Hematopoietic multipotent progenitor cell (in vitro differentiated cells): ENCODE data around the gene TSGA10IP. TPM values are rescaled to one million over a fixed set of nuclear protein-coding genes. Genes with fewer than 3 reads are reported as not detected.

Source experiments
- DNase-seq, 3 donors: peaks; one replicate each; pipeline ENCODE4 v3.0.0-alpha.2; 2011 to 2015; ENCODE audit warnings: low read depth in 2 of 3, low spot score in 2 of 3
- total RNA-seq: library from RNA; depleted of rRNA; stranded (reverse); fragments of >200 nt; gene quantifications from one replicate; pipeline ENCODE4 v1.2.3, GENCODE V29; 2012

TSGA10IP gene
- not detected for total RNA-seq

DNA sequence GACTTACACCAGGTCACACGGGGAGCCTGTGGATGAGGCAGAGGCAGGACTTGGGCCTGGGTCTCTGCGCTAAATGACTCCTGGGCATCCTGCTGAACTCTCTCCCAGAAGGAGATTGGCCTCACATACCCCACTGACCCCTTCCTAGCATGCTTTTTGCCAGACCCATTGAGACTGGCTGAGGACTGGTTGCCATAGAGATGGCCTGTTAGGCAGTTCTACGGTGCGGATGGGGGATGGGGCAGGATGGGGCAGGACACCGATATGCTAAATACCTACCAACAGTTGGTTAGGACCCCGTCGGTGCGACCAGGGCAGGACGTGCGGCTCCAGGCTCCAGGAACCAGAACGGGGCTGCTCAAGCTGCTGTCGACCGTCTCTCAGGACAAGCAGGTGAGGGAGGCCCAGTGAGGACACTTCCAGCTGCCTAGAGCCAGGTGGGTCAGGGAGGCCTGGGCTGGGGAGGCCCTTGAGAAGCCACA lies at the start of gene TSGA10IP:
Gene TSGA10IP (plus strand): TSS at position 51 of the 482 bp plus-strand sequence. CDS start 196 bp downstream, at position 247.
- no peak for DNase-seq

DNA sequence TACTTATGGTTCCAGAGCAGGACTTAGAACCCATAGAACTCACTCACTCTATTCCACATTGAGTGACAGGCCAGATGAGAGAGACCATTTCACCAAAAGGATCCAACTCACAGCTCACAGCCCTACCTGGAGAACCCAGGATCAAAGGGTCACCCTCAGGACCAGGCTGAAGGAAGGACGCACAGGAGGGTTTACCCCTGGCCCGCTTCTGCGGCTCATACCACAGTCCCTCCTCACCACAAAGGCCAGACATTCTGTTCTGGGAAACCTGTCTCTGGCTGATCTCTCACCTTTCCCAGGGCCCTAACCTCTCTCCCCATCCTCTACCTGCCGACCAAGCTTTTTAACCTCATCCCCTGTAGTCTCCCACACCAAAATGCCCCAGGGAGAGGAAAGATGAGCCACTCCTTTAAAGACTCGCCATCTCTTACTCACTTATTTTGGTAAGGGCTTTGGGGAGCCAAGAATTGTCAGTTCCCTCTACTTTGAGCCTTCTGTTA lies 49.7 kb upstream of the TSGA10IP start:
- no peak for DNase-seq

- no peak for DNase-seq
These were observed 49.0 kb upstream of the TSGA10IP start for GRCh38 chr11:65896034-65896999.

- DNase-seq = no peak
These were observed 48.2 kb upstream of the TSGA10IP start for GRCh38 chr11:65897020-65897471.

DNA sequence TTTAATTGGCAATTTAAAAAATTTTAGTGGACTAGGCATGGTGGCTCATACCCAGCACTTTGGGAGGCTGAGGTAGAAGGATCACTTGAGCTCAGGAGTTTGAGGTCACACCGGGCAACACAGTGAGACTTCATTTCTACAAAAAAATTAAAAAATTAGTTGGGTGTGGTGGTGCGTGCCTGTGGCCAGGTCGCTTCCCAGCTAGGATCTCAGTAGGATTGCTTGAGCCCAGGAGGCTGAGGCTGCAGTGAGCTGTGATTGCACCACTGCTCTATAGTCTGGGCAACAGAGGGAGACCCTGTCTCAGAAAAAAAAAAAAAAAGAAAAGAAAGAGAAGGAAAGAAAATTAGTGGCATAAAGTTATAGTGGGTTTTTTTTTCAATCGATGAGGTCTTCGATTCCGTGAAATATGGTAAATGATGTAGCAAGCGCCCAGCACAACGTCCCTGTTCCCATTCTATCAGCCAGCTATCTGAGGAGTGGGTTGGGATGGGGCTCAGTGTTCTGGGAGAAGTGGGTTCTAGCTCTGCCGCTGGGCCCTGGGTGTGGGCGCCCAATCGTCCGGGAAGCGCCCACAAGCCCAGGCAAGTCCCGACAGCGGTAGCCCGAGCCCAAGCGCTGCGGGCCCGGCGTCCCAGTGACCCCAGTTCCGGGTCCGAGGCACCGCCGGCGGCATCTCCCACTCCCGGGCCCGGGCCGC lies 46.5 kb upstream of the TSGA10IP start:
- DNase-seq = no peak

GRCh38 chr11:65899356-65900124 lies 45.7 kb upstream of the TSGA10IP start:
- DNase-seq = peak in 2 of 3 donors; percentile 82 to 84

DNA sequence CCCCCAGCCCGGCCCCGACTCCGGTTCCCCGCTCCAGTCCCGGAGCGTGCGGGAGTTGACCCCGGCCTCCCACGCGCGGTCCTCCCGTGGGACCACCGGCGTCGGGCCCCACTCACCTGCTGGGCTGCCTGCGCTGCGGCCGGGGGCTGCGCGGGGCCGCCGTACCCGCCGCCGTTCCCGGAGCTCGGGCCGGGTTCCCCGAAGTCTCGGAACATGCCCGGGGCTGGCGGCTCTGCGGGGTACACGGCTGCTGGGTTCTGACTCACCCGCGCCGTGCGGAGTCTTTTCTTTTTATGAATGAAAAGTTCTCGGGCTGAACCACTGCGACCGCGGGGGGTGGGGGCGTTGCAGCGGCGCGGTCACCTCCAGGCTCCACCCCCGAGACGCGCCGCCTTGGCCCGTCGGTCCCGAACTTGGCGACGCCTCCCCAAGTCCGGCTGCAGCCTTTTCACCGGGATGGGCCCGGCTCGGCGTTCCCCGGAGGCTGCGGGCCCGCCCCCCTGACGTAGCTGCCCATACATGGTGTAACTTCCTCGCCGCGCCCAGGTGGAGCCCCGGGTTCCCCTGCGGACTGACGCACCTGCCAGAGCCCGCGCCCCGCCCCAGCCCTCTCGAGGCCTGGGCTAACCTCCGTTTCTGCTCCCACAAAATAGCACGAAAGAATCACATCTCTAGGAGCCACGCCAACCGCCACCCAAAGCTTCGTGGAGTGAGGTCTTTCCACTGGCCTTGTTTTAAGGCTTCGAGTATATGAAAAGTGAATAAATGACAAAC lies 45.0 kb upstream of the TSGA10IP start, which contains the start of gene FOSL1:
Gene FOSL1 (minus strand): TSS at position 264 of the 774 bp plus-strand sequence. CDS start 49 bp downstream, at position 215.
- peak; percentile 85 to 97 (median 94) for DNase-seq

DNA sequence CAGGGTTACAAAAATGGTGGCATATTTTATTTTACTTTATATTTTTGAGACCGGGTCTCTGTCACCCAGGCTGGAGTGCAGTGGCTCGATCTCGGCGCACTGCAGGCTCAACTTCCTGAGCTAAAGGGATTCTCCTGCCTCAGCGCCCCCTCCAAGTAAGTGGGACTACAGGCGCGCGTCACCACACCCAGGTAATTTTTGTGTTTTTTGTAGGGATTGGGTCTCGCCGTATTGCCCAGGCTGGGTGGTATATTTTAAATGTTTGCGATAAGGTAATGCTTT lies 44.4 kb upstream of the TSGA10IP start:
- no peak for DNase-seq

GRCh38 chr11:65903068-65903481 lies 42.2 kb upstream of the TSGA10IP start:
- no peak for DNase-seq

DNA sequence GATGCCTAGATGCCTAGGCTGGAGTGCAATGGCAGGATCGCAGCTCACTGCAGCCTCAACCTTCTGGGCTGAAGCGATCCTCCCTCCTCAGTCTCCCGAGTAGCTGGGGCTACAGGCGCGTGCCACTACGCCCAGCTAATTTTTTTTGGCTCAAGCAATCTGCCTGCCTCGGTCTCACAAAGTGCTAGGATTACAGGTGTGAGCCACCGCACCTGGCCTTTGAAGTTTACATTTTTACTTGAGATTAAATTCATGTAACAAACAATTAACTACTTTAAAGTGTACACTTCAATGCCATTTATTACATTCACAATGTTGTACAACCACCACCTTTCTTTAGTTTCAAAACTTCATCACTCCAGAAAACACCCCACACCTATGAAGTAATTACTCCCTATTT lies 41.6 kb upstream of the TSGA10IP start:
- DNase-seq = no peak

GRCh38 chr11:65906602-65907001 lies 38.7 kb upstream of the TSGA10IP start:
- no peak for DNase-seq

GRCh38 chr11:65907878-65908277 lies 37.4 kb upstream of the TSGA10IP start:
- no peak for DNase-seq

DNA sequence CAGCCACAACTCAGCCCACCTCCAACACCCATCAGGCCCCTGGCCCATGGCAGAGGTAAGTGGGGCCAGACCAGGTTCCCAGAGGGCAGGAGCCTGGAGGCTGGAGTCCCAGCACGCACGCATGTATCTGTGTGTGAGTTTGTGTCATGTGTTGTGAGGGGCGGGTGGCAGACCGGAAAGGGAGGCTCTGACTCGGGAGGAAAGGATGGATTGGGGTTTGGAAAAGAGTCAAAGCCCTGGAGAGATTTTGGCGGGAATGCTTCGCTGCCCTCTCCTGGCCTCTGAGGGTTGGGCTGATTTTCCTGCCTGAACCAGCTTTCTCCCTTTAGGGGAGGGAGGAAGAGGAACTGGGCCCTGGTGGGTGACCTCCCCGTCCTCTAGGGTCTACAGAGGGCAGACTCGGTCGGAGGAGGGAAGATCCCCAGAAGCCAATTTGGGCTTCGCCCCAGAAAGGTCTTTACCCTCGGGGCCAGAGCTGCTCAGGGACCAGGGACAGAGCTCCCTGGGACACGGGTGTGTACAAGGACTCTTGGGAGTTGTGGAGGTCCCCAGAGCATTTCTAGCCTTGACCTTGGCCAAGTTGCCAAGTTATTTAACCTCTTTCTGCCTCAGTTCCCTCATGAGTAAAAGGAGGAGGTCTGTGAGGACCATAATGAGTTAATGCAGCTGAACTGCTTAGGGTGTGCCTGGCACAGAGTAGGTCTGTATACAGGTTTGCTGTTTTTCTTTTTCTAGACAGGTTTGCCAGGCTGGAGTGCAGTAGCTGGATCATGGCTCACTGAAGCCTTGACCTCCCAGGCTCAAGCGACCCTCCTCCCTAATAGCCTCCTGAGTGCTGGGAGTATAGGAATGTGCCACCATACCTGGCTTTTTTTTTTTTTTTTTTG lies 33.4 kb upstream of the TSGA10IP start:
- no peak for DNase-seq

- DNase-seq = no peak
These were observed 32.4 kb upstream of the TSGA10IP start for GRCh38 chr11:65912845-65913244.

- DNase-seq = no peak
These were observed 30.0 kb upstream of the TSGA10IP start for GRCh38 chr11:65915101-65915820.

DNA sequence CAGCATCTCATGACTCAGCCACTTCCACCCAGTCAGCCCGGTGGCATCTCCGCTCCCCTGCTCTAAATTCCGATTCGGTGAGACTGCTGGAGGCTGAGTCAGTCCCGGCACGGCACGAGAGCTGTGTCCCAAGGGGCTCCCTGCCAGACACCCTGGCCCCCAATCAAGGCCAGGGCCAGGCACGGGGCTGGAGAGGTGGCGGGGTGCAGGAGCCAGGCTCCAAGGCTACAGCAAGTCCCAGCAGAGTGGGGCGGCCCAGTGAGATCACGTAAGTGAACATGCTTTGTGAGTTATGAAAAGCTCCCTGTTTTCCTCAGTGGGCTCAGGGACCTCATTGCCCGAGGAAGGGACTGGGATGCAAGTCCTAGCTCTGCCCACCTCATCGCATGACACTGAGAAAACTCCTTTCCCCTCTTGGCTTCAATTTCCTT lies 29.4 kb upstream of the TSGA10IP start:
- DNase-seq = peak in 2 of 3 donors; percentile 68 to 89

GRCh38 chr11:65916391-65916790 lies 28.9 kb upstream of the TSGA10IP start:
- DNase-seq = no peak

DNA sequence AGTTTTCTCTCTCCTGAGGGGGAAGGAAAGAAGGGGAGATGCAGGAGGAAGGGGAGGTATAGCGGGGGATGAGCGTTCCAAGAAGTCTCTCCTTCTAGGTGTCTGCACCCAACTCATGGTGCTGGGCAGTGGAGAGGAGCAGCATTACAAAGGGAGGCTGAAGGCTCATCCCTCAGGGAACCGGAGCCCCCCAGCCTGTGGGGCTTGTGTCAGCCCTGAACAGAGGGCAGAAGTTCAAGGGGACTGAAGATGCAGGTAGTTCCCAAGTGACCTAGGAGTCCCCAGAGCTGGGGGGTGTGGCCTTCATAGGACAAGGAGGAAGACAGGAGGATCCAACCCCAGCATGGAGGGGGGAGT lies 28.2 kb upstream of the TSGA10IP start:
- no peak for DNase-seq
